GM11168 (cell line): ENCODE measurements around the gene VIPR1.
"Not testable (repeated sequence)": the region's sequence is repeated elsewhere in the genome, so short reads cannot be mapped to it uniquely, and the experiment has no call there.

Experiments
- in situ Hi-C: fragments of 300-500 bp; cut with MboI; formaldehyde crosslinking; loops from one replicate; pipeline ENCODE4 v1.12.0; 2022; ENCODE audit warnings: low sequenced_read_pairs; ENCODE audit not compliant: unreplicated experiment

VIPR1 gene

DNA sequence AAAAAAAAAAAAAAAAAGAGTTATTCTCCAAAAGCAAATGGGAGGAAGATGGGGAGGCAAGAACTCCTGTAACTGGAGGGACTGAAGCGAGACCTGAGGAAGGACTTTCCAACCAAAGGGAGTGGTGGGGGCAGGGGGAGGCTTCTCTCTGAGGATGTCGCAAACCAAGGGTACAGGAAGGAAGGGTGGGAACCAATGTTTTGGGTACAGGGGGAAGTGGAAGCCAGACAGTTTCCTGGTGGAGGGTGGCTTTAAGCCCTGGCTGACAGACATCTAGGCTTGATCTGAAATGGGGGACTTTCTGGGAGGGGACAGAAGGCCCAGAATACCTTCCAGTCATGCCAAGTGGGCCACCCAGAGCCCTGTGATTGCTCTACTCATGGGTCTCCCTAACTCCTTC is 27.0 kb downstream of the VIPR1 start:
- in situ Hi-C loops = no loop called here

DNA sequence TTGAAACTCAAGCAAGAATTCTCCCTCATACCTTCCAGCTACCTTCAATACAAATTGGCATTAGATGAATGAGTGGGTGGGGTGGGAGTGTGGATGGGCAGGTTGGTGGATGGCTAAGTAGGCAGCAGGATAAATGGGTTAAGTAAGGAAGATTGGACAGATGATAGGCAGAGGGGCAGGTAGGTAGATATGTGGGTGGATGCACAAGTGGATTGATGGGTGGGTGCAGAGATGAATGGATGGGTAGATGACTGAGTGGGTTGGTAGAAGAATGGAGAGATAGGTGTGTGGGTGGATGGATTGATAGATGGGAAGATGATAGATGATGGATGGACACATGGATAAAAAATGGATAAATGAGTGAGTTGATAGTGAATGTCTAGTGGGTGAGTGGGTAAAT is 27.6 kb downstream of the VIPR1 start:
- in situ Hi-C loops = no loop called here

DNA sequence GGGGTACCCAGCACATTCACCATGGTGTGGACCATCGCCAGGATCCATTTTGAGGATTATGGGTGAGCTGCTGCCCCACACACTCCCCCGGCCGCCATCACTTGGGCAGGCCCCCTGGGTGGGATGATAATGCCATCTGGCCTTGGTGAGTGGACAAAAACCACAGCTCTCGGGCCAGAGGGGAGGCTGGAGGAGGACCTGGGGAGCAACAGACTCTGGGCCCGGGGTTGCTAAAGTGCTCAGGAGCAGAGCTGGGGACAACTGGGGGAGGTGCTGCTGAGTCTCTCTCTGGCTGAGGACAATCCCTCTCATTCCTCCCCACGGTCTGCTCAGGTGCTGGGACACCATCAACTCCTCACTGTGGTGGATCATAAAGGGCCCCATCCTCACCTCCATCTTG is 29.0 kb downstream of the VIPR1 start:
- in situ Hi-C loops = no loop called here

DNA sequence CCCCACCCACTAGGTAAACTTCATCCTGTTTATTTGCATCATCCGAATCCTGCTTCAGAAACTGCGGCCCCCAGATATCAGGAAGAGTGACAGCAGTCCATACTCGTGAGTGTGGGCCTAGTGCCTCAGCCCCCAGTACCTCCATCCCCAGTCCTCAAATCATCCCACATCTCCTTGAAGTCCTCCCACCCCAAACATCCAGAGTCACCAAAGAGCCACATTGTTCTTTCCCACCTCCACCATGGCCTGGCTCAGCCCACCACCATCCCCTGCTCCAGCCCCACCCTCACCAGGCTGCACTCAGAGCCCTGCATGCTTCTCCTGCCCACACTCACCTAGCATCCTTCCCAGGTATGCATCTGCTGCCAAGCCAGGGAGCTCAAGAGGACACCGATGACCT is 29.8 kb downstream of the VIPR1 start:
- in situ Hi-C loops = no loop called here

DNA sequence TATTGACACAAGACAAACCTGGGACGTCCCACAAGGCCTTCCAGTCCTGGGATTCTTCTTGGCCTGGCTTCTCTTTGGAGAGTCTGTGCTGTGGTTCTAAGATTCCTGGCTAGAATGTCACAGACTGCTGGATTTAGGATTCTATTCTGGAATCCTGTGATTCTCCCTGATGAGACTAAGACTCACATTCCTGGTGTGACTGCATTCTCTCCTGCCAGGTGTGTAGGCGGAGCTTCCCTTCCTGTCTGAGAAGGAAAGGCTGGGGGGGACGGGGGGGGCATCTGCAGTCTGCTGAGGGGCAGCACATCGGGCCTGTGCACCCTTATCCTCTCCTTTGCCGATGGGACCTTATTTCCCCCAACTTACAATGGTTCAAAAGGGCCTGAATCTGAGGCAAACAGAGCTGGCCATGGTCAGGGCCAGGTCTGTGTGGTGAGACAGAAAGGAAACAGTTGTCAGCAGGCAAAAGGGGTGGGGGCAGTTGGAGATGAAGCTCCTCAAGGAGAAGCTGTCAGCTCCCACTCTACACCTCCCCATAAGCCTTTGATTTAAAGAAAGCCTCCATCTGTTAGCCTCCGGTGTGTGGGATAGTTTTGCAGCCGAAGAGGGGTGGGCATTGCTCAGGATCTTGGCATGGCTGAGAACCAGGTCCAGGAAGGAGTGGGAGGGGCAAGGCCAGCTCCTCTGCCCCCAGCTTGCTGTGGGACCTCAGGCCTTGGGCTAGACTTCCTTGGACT is 30.9 kb downstream of the VIPR1 start:
- in situ Hi-C loops = no loop called here

DNA sequence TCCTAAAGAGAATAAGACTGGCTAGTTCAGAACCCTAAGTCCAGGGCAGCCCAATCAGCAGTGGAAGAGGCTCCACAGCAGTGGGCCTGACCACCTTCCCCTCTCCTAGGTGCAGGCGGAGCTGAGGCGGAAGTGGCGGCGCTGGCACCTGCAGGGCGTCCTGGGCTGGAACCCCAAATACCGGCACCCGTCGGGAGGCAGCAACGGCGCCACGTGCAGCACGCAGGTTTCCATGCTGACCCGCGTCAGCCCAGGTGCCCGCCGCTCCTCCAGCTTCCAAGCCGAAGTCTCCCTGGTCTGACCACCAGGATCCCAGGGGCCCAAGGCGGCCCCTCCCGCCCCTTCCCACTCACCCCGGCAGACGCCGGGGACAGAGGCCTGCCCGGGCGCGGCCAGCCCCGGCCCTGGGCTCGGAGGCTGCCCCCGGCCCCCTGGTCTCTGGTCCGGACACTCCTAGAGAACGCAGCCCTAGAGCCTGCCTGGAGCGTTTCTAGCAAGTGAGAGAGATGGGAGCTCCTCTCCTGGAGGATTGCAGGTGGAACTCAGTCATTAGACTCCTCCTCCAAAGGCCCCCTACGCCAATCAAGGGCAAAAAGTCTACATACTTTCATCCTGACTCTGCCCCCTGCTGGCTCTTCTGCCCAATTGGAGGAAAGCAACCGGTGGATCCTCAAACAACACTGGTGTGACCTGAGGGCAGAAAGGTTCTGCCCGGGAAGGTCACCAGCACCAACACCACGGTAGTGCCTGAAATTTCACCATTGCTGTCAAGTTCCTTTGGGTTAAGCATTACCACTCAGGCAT is 33.7 kb downstream of the VIPR1 start:
- in situ Hi-C loops = no loop called here

DNA sequence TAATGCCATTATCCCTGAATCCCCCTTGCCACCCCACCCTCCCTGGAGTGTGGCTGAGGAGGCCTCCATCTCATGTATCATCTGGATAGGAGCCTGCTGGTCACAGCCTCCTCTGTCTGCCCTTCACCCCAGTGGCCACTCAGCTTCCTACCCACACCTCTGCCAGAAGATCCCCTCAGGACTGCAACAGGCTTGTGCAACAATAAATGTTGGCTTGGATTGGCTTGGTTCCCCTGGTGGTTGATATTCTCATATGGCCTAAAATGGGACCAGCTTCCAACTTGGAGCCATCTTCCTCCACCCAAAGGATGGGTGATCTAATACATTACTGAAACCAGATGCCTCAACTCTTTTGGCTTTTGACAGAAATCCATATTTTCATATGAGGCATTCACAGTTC is 34.9 kb downstream of the VIPR1 start:
- in situ Hi-C loops = no loop called here

DNA sequence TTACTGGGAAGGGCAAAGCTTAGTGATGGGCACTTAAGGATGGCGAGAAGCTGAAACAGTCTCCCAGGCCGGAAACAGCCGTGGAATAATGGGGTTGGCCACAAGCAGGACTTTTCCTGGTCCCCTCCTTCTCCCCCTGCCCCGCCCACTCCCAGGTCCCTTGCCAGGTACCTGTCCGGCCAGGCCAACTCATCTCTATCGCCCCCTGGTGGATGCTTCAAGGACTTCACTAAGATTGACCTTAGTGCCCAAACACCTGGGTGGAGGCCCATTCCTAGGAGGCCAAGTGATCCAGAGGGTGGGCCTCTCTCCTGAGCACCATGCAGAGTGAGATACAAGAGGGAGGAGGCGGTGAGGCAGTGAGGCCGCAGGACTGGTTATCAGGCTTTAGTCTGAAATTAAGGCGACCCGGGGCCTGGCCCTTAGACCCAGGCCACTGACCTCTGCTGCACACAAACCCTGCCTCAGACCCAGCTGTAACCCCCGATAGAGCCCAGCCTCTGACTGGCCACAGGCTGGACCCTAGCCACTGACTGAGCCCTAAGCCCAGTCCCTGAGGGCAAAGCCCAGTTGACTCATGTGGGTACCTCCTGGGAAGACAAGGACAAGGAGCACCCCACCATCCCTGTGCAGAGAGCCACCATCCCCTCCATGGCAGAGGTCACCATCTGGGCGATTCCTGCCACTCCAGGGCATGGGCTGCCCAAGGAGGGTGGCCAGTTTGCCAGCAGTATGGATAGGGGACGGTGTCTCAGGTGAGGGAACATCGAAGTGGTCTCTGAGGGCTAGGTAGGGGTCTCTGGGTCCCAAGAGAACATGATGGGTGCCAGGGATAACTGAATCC is 37.6 kb downstream of the VIPR1 start:
- in situ Hi-C loops = no loop called here

DNA sequence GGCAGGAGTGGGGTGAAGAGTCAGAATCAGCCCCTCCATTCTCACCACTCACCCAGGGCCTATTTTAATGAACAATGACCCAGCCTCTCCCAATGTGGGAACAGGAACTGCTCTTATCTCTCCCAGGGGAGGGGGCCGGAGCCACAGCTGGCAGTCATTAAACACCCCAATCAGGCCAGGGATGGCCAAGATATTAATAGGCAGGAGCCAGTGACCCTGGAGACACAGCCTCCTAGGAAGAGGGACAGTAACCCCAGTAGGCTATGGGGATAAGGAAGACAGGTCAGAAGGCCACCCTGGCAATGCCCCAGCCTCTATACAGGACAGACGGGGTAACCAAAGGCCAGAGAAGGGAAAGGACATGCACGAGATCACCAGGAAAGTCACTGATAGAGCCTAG is 38.6 kb downstream of the VIPR1 start:
- in situ Hi-C loops = no loop called here

DNA sequence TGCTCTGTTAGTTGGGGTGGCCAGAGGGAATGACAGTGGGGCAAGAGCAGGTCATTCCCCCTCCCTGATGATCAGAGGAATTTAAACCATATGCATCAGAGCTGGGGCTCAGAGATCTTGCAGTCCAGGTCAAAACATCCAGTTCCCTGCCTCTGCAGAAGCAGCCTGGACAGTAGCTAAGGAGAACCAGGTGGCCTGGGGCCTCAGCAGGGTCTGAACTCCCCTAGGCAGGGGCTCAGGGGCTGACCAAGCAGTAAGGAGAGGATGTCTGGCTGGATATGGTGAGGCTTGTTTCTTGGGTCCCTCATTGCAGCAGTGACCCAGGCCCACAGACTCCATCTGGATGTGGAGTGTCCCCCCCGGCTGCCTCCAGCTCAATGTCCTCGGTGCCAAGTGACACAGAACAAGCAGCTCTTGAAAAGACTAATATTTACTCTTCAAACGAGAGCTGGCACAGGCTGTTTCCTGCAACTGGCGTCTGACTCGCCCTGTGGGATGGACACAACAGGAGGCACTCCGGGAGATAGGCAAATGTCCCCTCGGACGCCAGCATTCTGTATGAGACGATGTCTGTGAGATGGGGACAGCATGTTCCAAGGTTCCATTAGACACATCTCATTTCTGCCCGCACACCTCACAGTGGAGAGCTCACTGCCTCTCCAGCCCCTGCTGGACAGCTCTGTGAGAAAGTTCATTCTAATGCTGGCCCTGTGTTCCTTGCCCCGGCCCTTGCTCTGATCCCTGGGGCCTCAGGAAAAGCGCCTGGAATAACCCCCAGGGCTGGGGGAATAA is 42.2 kb downstream of the VIPR1 start:
- in situ Hi-C loops = no loop called here

DNA sequence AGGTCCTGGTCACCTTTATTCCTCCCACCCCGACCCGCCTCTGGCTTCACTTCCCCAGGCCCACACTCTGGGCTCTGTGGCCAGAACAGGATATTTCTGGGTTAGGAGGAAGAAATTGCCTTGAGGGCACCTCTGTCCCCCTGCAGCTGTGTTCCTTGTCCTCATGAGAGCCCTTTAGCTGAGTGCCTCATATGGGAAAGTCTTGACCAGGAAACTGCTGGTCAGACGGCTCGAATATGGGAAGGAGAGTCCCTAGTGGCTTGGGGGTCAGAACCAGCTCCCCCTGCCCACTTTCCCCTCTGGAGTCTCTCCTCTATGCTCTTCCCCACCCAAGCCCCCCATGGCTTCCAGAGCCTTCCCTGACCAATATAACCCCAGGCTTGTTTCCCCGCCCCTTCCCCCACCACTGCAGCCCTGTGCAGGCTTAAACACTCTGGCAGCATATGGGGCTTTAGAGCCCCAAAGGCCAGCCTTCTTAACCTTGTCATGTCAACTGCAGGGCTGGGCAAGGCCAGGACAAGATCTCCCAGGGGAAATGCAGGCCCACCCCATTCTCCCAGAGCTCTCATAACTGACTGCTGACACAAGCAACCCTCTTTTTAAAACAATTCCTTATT is 42.9 kb downstream of the VIPR1 start:
- in situ Hi-C loops = no loop called here

DNA sequence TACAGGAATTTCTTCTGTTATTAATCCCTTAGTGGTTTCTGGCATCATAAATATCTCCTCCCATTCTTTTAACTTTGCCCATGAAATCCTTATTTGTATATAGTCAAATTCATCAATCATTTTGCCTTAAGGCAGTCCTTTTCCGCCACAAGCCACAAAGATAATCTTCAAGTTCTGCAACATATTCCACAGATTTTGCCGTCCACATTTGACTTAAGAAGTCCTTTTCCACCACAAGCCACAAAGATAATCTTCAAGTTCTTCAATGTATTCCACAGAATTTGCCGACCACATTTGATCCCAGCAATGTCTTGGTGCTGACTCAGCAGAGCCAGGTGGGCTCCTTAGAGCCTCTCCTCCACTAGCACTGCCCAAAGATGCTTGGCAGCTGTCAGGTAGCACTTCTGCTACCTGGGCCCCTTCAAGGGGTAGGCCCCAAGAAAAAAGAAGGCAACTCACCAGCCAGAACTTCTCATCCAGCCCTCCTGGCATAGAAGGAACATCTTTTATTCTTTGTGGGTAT is 44.3 kb downstream of the VIPR1 start:
- in situ Hi-C loops = no loop called here

DNA sequence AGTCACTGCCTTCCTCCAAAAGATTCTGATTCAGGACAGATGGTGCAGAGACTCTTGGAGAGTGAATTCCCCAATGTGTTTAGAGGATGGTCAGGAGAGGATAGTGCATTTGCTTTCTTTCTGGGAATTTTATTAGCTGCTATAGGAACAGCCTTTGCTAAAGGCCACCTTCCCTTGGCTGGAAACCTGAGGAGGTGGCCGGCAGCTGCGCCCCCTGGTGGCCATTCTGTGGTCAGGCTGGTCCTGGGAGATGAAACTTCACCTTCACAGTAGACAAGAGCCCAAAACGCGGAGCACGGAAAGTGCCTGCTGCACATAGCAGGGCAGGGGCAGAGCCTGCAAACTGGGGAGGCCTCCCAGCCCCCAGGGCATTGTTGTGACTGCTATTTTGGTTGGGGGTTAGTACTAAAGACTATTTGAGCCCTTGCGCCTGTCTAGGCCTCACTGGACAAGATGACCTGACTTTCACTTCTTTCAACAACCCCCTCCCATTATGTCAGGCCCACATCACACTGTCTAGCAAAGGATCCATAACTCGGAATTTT is 45.0 kb downstream of the VIPR1 start:
- in situ Hi-C loops = no loop called here

DNA sequence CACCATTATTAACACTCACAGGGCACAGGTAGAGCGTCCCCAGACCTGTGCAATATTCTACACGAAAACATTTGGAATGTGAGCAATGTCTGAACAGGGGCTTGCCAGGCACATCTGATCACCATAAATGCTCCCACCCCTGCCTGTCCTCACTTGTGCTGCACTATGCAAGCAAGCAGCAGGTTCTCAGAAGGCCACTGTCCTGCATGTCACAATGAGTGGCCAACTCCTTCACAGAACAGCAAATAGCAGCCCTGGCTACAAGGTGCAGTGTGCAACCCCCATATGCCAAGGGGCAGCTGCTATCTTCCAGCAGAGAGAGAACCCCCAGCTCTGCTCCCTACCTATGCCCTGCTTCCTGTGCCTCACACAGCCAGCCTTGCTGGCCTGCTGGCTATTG is 46.7 kb downstream of the VIPR1 start:
- in situ Hi-C loops = no loop called here

DNA sequence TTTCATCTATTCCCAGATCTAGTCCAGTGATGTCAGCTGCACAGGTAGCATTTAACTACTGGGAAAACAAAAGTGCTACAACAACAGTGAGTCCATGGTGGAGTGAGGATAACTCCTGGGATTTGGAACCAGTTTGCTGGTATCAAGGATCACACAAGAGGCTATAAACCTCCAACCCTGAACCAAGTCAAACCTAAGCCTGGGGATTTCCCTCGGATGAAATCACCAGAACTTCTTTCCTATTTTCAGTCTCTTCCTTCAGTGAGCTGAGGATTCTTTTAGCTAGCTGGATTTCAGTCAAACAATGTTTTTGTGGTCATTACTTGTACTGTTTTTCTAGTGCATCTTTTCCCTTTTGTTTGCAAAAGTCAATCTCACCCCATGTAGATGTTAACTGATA is 47.8 kb downstream of the VIPR1 start:
- in situ Hi-C loops = no loop called here

DNA sequence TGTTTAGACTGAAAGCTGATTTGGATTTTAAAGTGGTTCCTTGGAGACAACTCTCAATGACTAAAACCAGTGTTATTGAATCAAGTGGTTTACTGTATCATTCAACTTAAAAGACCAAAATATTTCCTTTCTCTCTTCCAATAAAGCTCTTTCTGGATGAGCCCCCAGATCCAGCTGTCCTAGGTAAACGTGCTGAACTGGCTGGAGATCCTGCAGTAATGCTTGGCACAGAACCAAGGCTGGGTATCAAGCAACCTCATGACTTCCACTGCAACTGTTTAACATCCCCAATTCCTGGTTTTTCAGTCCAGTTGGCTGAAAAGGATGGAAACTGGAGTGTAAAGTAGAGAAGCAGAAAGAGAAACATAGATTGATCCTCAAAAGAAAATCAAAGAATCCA is 50.4 kb downstream of the VIPR1 start:
- in situ Hi-C loops = no loop called here

DNA sequence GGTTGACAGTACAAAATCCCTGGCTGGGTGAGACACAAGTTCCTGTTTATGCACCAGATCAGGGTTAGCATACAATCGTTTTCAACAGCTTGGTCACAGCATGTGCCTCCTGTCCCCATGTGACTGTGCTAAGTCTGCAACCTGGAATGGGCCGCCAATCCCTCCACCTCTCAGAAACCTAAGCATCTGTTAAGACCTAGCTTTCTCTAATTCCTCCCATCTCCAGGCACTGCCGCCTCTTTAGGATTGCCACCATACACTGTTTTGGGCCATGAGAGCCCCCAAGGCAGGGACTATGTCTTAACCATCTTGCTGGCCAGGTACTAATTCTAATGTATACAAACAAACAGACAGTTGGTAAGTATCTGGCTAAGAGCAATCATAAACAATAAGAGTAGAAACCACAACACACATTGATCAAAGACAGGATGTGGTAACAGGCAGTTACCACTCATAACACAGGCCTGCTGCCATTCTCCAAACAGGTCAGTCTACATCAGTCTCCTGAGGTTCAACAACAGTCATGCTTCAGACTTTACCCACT is 53.7 kb downstream of the VIPR1 start:
- in situ Hi-C loops = no loop called here

DNA sequence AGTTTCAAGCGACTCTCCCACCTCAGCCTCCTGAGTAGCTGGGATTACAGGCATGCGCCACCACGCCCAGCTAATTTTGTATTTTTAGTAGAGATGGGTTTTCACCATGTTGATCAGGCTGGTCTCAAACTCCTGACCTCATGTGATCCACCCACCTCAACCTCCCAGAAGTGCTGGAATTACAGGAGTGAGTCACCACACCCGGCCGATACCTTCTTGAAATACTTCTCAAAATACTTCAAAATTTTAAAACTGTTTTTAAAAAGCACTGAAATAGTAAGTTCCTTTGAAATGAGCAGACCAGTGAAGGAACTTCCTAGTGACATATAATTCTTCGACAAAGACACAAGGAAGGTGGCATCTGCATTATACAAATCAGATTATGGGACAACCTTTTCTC is 54.4 kb downstream of the VIPR1 start:
- in situ Hi-C loops = not testable (repeated sequence)

DNA sequence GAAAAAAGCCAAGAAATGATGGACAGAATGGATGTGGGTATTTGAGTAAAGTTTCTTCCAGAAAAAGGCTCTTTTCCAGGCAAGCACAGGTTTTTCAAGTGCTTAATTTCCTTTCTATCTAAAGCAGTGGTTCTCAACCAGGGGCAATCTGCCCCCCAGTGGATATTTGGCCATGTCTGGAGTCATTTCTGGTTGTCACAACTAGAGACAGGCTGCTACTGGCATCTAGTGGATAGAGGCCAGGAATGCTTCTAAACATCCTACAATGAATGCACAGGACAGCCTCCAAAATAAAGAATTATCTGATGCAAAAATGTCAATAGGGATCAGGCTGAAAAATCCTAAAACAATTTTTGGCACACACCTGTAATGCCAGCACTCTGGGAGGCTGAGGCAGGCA is 55.4 kb downstream of the VIPR1 start:
- in situ Hi-C loops = no loop called here
